CD1c-positive myeloid dendritic cell (primary cell): ENCODE data around the gene ZNF804A.
A peak's percentile ranks its signal among the peaks of the same experiment; 100 is the strongest.

ENCODE experiments used
- DNase-seq: peaks from one replicate; pipeline ENCODE4 v3.0.0-alpha.2; 2016; ENCODE audit errors: extremely low spot score

ZNF804A gene

GRCh38 chr2:184598316-184599053, at the start of gene ZNF804A:
Gene ZNF804A, plus strand, starts transcription at chr2:184598529. Its CDS starts 431 bp downstream, at chr2:184598960.
- DNase-seq = peak; percentile 93

- DNase-seq = no peak
Measured at GRCh38 chr2:184549153-184549552, 49.2 kb upstream of the ZNF804A start.

GRCh38 chr2:184551626-184552025, 46.7 kb upstream of the ZNF804A start:
- DNase-seq = no peak

GRCh38 chr2:184554736-184555135, 43.6 kb upstream of the ZNF804A start:
- no peak for DNase-seq

- DNase-seq = no peak
Measured at GRCh38 chr2:184555352-184555751, 43.0 kb upstream of the ZNF804A start.

- DNase-seq = no peak
Measured at GRCh38 chr2:184556639-184557038, 41.7 kb upstream of the ZNF804A start.

- no peak for DNase-seq
Measured at GRCh38 chr2:184558713-184559464, 39.4 kb upstream of the ZNF804A start.

- no peak for DNase-seq
Measured at GRCh38 chr2:184560603-184561002, 37.7 kb upstream of the ZNF804A start.

GRCh38 chr2:184562532-184562931, 35.8 kb upstream of the ZNF804A start:
- peak; percentile 82 for DNase-seq

- DNase-seq = no peak
Measured at GRCh38 chr2:184564092-184564491, 34.2 kb upstream of the ZNF804A start.

GRCh38 chr2:184566716-184567115, 31.6 kb upstream of the ZNF804A start:
- DNase-seq = no peak

- no peak for DNase-seq
Measured at GRCh38 chr2:184577056-184577455, 21.3 kb upstream of the ZNF804A start.

- peak; percentile 66 for DNase-seq
Measured at GRCh38 chr2:184577743-184578142, 20.6 kb upstream of the ZNF804A start.

- no peak for DNase-seq
Measured at GRCh38 chr2:184579226-184579625, 19.1 kb upstream of the ZNF804A start.

GRCh38 chr2:184581391-184581790, 16.9 kb upstream of the ZNF804A start:
- DNase-seq = no peak

- no peak for DNase-seq
Measured at GRCh38 chr2:184589261-184589660, 9.1 kb upstream of the ZNF804A start.

- DNase-seq = peak; percentile 82
Measured at GRCh38 chr2:184596819-184597411, 1.4 kb upstream of the ZNF804A start.

GRCh38 chr2:184597571-184597991, 748 bp upstream of the ZNF804A start:
- peak; percentile 82 for DNase-seq

GRCh38 chr2:184598002-184598315, 370 bp upstream of the ZNF804A start:
- no peak for DNase-seq

GRCh38 chr2:184599054-184599871, 934 bp downstream of the ZNF804A start:
- DNase-seq = peak; percentile 74

- peak; percentile 77 for DNase-seq
Measured at GRCh38 chr2:184599872-184600222, 1.5 kb downstream of the ZNF804A start.

- DNase-seq = no peak
Measured at GRCh38 chr2:184602734-184603133, 4.4 kb downstream of the ZNF804A start.
